ENCODE results near the gene ABCG4.

DNA sequence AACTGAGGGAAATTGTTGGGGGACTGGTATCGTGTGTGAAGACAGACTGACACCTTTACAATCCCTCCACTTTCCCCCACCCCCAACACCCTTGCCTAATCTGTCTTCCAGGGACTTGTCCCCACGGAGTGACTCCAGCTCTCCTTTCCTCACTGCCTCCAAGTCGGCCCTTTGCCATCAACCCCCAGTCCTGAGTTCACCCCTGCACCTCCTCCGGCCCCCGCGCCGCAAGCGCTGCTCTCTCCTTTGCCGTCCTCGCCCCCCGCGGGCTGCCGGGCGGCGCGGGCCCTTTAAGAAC is 183 bp upstream of the ABCG4 start:
- TF ChIP-seq, protein P1, sequence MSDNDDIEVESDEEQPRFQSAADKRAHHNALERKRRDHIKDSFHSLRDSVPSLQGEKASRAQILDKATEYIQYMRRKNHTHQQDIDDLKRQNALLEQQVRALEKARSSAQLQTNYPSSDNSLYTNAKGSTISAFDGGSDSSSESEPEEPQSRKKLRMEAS (IDR thresholded peaks at IDR 0.05), result peak; percentile 13; the same call in 1 of the 2 replicates
- no peak for TF ChIP-seq CREB1 (IDR thresholded peaks at IDR 0.05; ENCODE audit: low read depth)
- TF ChIP-seq RAD21 (IDR thresholded peaks at IDR 0.05; ENCODE audit: low read depth), result no peak
- TF ChIP-seq YY1 (IDR thresholded peaks at IDR 0.05; ENCODE audit: low read depth), result no peak
- TF ChIP-seq FOXM1 (IDR thresholded peaks at IDR 0.05; ENCODE audit: borderline replicate concordance, low read depth), result no peak
- TF ChIP-seq NFIC (IDR thresholded peaks at IDR 0.05), result no peak
